ENCODE measurements around the gene AHNAK2.
"Not testable (repeated sequence)": the region's sequence is repeated elsewhere in the genome, so short reads cannot be mapped to it uniquely, and the experiment has no call there.

Gene AHNAK2

DNA sequence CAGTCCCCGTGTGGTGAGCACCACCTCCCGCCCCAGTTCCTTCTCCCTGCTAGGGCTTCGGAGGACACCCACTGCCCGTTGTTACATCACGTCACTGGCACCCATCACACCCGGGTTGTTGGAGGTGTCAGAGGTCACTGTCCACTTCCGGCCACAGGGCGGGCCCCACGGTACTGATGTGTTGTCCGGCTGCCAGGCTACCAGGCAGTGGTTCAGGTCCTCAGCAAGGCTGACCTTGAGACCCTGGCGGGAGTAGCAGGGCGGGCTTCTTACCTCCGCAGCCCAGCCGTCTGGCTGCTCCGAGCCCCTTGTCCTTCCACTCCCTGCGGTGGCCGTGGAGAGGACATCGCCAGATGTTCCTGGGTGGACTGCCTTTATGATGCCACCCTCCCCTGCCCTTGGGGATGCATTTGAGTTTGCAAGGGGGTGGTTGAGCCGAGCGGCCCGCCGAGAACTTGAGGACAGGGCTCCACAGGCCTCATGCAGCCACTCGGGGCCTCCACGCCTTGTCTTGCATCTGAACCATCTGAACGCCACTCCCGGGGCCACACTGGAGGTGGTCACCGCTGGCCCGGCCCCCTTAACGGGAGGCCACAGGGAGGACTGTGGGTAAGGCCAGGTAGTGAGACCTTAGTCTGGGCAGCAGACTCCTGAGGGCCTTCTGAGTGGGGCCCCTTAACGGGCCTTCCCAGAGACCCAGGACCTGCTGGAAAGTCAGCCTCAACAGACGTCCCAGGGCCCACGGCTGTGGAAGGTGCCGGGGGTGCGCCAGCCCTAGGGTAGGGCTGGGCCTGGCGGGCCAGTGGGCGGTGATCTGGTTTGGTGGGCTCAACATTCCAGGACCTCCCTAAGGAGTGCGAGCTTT lies 80.6 kb downstream of the AHNAK2 start:
- DNase-seq (ENCODE audit: low read depth), result no peak

DNA sequence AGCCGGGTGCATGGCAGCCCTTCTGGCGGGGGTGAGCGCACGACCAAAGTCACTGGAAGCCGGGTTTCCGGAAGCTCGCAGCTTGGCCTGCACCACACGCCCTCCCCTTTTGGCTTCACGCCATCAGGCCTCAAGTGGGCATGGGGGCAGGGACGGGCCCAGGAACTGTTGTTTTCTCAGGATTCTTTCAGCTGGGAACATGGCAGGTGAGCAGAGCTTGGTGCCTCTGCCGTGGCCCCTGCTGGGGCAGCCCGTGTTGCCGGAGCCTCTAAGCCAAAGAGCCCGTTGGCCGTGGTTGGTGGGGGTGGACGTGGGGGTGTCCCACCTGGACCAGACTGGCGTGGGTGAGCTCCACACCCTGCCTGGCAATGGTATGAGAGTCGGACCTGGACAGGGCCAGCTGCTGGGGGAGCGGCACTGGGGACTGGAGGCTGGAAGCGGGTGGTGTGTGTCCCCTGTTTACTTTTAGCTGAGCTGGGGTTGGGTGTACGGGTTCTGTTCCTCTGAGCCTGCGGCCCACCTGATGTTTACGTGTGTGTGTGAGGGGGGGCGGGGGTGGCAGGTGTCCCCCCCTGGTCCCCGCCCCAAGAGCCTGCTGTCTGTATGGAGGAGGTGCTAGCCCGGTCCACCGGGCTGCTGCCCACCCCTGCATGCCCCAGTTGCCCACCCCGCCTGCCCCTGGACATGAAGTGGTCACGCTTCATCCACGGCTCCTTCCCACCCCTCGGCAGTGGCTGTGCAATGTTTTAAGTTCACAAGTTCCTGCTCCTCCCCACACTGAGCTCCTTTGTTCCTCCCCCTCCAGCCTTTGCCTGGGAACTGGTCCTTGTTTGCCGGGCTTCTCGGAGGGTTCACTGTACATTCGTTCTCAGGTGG lies 82.2 kb downstream of the AHNAK2 start:
- no peak for DNase-seq (ENCODE audit: low read depth)

DNA sequence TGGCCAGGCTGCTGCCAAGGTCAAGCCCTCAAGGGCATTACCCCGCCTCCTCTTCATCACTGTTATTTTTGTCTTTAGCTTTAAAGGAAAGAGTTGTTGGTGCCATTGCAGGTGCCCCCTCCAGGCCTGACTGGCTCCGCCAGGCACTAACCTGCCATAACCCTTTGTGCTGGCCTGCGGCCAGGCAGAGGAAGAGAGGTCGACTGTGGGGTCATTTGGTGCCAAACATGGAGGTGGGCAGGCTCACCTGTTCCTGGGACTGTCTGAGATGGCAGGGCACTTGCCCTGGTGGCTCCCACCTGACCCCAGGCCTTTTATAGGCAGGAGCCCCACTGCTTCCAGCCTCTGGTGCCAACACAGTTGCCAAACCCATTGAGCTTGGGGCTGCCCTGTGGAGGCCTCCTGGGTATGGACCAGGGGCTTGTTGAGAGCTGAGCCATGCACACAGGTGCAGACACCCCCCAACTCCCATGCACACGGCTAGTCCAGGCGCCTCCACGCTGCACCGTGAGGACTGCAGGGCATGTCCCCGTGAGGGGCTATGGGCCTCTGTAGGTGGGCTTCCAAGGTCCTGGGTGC lies 82.9 kb downstream of the AHNAK2 start:
- no peak for DNase-seq (ENCODE audit: low read depth)

DNA sequence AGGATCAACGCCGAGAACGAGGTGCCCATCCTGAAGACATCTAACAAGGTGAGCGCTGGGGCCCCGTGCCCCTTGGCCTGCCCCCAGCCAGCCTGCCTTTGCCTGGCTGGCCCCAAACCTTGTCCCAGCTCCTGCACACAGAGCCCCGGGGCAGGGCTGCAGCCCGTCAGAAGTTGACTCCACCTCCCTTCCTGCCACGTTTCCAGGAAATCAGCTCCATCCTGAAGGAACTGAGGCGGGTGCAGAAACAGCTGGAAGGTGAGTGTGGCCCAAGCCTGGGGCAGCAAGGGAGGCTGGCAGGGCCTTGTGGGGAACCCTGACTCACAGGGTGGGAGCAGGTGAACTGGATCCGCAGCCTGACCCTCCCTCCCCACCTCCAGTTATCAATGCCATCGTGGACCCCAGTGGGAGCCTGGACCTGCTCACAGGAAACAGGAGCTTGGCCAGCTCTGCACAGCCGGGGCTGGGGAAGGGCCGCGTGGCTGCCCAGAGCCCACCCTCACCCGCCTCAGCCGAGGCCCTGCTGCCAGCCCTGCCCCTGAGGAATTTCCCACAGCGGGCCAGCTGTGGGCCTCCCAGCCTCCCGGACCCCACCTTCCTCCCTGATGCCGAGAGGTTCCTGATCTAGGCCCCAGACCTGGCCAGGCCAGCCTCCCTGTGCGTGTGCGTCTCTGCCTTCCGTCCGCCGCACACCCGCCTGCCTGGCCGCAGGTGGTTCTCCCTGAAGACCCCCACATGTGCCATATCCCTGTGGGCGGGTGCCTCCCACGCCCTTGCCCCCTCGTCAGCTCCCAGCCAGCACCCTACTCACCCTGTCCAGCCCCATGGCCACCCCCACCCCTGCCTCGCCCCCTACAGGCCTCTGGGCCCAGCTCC lies 83.6 kb downstream of the AHNAK2 start:
- DNase-seq (ENCODE audit: low read depth), result no peak

DNA sequence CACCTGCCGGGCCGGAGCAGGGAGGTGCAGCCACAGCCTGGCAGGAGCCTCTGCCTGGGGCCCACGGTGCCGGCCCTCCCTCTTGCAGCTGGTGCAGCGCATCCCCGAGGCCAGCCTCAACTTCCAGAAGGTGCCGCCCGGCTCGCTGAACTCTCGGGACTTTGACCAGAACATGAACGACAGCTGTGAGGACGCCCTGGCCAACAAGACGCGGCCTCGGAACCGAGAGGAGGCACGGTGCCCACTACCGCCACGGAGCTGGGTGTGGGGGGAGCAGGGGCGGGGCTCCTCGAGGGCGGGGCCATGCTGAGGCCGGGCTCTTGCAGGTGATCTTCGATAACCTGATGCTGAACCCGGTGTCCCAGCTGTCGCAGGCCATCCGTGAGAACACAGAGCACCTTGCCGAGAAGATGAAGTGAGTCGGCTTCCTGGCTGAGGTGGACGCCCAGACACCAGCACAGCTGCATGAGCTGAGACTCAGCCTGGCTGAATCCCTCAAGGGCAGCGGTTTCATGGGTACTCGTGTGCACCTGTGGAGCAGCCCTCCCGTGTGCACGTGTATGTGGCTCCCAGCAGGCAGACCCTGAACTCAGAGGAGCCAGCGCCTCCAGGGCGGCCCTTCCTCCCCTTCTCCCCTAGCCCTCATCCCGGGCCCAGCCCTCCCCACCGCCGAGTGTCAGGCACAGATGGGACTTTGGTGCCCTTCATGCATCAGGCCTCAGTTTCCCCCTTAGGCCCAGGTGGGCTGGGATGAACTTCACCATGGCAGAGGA lies 84.6 kb downstream of the AHNAK2 start:
- no peak for DNase-seq (ENCODE audit: low read depth)

DNA sequence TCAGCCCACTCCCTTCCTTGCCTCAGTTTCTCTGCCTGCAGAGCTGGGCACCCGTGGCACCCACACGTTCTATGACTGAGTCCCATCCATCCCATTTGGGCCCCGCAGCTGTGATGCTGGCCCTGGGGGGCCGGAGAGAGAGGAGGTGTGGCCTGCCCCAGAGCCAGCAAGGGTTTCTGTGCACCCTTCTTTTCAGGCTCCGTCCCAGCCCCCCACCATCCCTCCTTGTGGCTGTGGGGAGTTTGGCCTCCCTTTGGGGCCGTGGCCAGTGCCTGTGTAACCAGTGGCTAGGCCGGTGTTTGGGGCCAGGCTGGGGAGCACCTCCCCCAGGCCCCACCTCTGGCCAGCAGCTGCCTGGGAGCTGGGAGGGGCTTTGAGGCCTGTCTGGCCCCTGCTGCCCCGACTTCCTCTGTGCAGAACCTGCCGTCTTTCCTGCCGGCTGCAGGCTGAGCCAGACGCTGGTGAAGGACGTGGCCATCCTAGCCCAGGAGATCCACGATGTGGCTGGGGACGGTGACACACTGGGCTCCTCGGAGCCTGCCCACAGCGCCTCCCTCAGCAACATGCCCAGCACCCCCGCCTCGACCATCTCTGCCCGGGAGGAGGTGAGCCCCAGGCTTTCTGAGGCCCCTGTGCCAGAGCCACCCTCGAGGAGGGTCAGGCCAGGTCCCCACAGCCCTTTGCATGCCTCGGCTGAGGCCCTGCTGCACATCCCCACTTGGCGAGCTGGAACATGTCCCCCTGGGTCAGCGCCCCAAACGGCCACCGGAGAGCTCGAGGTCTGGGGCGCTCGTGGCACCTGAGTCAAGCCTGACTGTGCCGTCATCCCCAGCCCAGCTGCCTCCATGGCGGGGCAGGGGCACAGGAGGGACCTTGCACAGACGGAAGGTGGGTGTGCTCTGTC lies 85.4 kb downstream of the AHNAK2 start:
- no peak for DNase-seq (ENCODE audit: low read depth)

DNA sequence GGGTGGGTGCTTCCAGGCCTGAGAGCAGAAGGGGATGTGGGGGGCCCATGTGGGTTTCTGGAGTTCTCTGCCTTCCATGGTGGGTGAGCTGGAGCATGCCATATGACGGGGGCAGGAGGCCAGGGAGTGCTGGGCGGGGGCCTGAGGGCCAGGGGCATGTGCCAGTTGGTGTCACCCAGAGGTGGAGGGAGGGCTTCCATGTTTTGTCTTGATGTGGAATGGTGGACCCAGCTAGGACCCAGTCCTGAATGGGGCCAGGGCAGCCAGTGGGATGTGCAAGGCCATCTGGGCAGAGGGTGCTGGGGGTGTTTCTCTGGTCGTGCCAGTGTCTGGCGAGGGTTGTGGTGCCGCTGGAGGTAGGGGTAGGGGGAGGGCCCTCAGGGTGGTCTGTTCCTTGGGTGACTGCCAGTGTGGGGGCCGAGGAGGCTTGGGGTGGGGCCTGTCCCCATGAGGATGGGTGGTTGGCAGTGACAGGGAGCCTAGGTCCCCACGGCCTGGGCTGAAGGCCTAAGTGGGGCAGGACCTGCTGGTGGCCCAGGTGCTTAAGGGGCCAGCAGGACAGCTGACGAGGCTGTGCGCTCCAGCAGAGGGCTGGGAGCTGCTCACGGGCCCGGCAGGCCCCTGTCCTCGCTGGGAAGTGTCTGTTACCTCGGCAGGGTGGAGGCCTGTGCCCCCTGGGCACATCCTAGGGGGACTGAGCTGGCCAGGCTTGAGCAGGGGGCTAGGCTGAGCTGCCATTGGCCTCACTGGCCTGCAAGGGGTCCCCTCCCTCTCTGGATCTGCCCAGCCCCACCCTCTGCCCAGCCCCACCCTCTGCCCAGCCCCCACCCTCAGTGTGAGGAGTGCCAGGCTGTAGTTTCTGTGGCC lies 86.3 kb downstream of the AHNAK2 start:
- DNase-seq (ENCODE audit: low read depth), result no peak

DNA sequence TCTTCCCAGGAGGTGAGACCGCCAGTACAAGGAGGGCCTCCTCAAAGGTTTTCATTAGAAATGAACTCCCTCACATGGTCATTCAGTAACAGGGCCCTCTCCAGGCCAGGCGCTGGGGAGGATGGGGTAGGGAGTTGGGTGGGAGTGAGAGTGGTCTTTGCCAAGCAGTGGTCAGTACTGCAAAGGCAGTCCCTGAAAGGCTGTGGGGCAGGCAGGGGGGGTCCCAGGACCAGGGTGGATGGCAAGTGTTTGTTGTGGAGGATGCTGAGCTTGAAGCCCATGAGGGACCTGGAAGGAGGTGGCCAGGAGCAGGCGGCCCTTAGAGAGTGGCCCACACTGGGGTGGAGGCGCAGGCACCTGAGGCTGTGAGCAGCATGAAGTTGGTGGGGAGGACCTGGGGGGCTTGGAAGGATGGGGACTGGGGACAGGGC lies 87.0 kb downstream of the AHNAK2 start:
- DNase-seq (ENCODE audit: low read depth), result no peak

DNA sequence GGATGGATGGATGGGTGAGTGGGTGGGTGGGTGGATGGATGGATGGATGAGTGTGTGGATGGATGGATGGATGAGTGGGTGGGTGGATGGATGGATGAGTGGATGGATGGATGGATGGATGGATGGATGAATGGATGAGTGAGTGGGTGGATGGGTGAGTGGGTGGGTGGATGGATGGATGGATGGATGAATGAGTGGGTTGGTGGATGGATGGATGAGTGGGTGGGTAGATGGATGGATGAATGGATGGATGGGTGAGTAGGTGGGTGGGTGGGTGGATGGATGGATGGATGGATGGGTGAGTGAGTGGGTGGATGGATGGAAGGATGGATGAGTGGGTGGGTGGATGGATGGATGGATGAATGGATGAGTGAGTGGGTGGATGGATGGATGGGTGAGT lies 87.9 kb downstream of the AHNAK2 start:
- not testable (repeated sequence) for DNase-seq (ENCODE audit: low read depth)

DNA sequence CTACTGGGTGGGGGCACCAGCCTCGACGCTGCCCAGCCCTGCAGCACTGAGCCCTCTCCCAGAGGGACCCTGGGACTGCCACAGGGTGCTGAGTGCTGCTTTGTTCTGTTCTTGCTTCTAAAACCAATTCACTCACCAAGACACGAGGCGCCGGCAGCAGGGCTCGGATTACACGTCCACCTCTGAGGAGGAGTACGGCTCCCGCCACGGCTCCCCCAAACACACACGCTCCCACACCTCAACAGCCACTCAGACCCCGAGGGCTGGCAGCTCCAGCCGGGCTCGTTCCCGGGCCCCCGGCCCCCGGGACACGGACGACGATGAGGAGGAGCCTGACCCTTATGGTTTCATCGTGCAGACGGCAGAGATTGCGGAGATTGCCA lies 88.8 kb downstream of the AHNAK2 start:
- no peak for DNase-seq (ENCODE audit: low read depth)

DNA sequence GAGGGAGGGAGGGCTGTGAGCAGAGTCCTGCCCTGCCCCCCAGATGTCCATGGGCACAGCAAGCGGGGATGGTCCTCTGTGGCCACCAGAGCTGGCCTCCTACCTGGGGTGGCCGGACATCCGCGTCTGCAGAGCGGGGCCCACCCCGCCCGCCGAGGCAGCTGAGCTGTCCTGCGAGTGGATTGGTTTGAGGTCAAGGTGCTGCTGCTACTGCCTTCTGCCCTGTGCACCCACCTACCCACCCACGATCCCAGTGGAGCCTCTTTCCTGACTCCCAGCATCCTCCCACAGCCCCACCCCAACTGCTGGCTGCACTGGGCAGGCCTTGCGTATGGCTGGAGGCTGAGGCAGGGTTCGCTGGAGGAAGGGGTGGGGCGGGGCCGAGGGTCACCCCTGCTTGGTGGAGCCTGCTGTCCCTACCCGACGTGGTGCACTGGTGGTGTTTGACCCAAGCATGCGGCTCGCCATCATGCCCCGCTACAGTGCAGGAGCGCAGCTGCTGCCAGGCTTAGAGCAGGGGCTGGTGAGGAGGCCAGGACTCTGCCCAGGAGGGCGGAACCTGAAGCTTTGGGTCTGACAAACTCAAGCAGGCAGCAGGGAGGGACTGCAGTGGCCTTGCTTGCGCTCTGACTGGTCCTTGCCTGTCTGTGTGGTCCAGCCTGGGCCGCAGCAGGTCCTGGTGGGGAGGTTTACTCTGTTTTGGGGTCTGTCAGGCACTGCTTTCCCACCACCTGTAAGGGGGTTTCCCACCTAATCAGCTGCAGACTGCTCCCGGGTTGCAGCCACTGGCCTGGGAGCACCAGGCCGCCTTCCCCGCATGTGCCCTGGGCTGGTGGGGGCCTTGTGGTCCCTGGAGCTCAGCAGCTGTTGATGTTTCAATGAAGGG lies 89.4 kb downstream of the AHNAK2 start:
- DNase-seq (ENCODE audit: low read depth), result no peak

DNA sequence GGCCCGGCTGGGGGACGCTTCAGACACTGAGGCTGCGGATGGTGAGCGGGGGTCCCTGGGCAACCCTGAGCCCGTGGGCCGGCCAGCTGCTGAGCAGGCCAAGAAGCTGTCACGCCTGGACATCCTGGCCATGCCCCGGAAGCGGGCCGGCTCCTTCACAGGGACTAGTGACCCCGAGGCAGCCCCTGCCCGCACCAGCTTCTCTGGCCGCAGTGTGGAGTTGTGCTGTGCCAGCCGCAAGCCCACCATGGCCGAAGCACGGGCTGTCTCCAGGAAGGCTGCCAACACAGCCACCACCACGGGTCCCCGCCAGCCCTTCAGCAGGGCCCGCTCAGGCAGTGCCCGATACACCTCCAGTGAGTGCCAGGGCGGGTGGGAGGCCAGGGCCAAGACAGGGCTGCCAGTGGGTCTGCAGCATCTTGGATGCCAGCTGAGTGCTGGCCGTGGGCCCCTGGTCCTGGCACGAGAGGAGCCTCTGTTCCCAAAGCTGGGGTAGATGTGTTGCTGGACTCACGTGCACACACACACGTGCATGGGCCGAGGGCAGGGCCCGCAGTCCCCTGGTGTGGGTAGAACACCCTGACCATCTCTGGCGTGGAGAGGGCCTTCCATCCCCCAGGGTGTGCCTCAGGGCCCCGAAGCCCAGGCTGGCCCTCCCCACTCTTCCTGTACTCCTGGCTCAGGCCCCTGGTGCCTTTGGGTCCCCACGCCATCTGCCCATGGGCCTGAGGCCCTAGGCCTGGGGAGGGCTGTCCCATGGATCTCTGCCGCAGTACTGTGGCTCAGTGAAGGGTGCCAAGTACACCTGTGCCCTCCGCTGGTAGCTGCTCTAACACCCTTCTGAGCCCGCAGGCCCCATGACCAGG lies 90.3 kb downstream of the AHNAK2 start:
- DNase-seq (ENCODE audit: low read depth), result no peak

Measured in stimulated activated CD8-positive, alpha-beta memory T cell treated with anti-CD3 and anti-CD28 coated beads, Interleukin-15, amount 100 ng/mL, for 24 hours (primary cell).